HepG2 (cell line): ENCODE results near the gene F7. TPM values are rescaled to one million over a fixed set of nuclear protein-coding genes. Genes with fewer than 3 reads are reported as not detected.

Experiments used
- AGO2 ChIP-seq: fragments of 200-400 bp; formaldehyde crosslinking; optimal IDR thresholded peaks from 2 replicates; pipeline ENCODE3; 2017; ENCODE audit warnings: mild to moderate bottlenecking, low read depth, low read length, moderate library complexity
- ARID2 ChIP-seq: sonication (generic); formaldehyde crosslinking; IDR thresholded peaks from 2 replicates; pipeline ENCODE4 v1.8.1; 2022; ENCODE audit warnings: mild to moderate bottlenecking, missing genetic modification reagents, borderline replicate concordance
- ATRX ChIP-seq: sonication (generic); formaldehyde crosslinking; IDR thresholded peaks from 2 replicates; pipeline ENCODE4 v1.4.0; 2020; ENCODE audit warnings: missing genetic modification reagents, borderline replicate concordance
- CHCHD3 ChIP-seq: sonication (generic); formaldehyde crosslinking; IDR thresholded peaks from 2 replicates; pipeline ENCODE4 v1.8.0; 2022; ENCODE audit warnings: mild to moderate bottlenecking, missing genetic modification reagents, moderate library complexity
- CHD2 ChIP-seq: IDR thresholded peaks from 2 replicates; pipeline ENCODE4 v1.6.1; 2011; ENCODE audit warnings: low read depth, low read length, improper control_type of control experiment
- DNMT3B ChIP-seq: conservative IDR thresholded peaks from 2 replicates; pipeline ENCODE4 v1.6.1; 2016; ENCODE audit warnings: missing biosample characterization, control low read depth
- ELF1 ChIP-seq: sonication (generic); formaldehyde crosslinking; IDR thresholded peaks from 2 replicates; pipeline ENCODE4 v1.4.0; 2020; ENCODE audit warnings: missing genetic modification reagents
- HES4 ChIP-seq: sonication (generic); formaldehyde crosslinking; IDR thresholded peaks from 2 replicates; pipeline ENCODE4 v1.9.0; 2021; ENCODE audit warnings: mild to moderate bottlenecking, missing genetic modification reagents, borderline replicate concordance
- HNRNPLL ChIP-seq: fragments of 200-400 bp; formaldehyde crosslinking; IDR thresholded peaks from 2 replicates; pipeline ENCODE4 v1.6.1; 2017; ENCODE audit warnings: mild to moderate bottlenecking, low read depth, low read length; ENCODE audit not compliant: poor library complexity, severe bottlenecking
- KDM6A ChIP-seq: IDR thresholded peaks from 2 replicates; pipeline ENCODE4 v1.6.1; 2016; ENCODE audit warnings: low read depth
- RBAK ChIP-seq: sonication (generic); formaldehyde crosslinking; IDR thresholded peaks from 2 replicates; pipeline ENCODE4 v1.5.1; 2020; ENCODE audit warnings: mild to moderate bottlenecking, missing genetic modification reagents
- SETDB1 ChIP-seq: sonication (generic); formaldehyde crosslinking; IDR thresholded peaks from 2 replicates; pipeline ENCODE4 v1.5.1; 2020; ENCODE audit warnings: missing genetic modification reagents, mild to moderate bottlenecking, borderline replicate concordance
- SP5 ChIP-seq: IDR thresholded peaks from 2 replicates; pipeline ENCODE4 v1.6.1; 2016; ENCODE audit warnings: low read depth, borderline replicate concordance
- TARDBP ChIP-seq: sonication (generic); formaldehyde crosslinking; IDR thresholded peaks from 2 replicates; pipeline ENCODE4 v1.8.0; 2022; ENCODE audit warnings: mild to moderate bottlenecking, missing genetic modification reagents
- UBTF ChIP-seq: sonication (generic); formaldehyde crosslinking; IDR thresholded peaks from 2 replicates; pipeline ENCODE4 v1.4.0; 2020; ENCODE audit warnings: mild to moderate bottlenecking, missing genetic modification reagents
- WIZ ChIP-seq: sonication (generic); formaldehyde crosslinking; IDR thresholded peaks from 2 replicates; pipeline ENCODE4 v1.5.1; 2020; ENCODE audit warnings: mild to moderate bottlenecking, missing genetic modification reagents
- ZNF33A ChIP-seq: sonication (generic); formaldehyde crosslinking; IDR thresholded peaks from 2 replicates; pipeline ENCODE4 v1.5.1; 2020; ENCODE audit warnings: missing genetic modification reagents, mild to moderate bottlenecking, moderate library complexity, borderline replicate concordance
- ZNF576 ChIP-seq: sonication (generic); formaldehyde crosslinking; IDR thresholded peaks from 2 replicates; pipeline ENCODE4 v1.4.0; 2020; ENCODE audit warnings: mild to moderate bottlenecking, missing genetic modification reagents
- ZNF607 ChIP-seq: sonication (generic); formaldehyde crosslinking; IDR thresholded peaks from 2 replicates; pipeline ENCODE4 v1.5.1; 2020; ENCODE audit warnings: missing genetic modification reagents, mild to moderate bottlenecking, borderline replicate concordance
- ZNF766 ChIP-seq: sonication (generic); formaldehyde crosslinking; IDR thresholded peaks from 2 replicates; pipeline ENCODE4 v1.5.0; 2020; ENCODE audit warnings: missing genetic modification reagents, borderline replicate concordance
- ZNF768 ChIP-seq: sonication (generic); formaldehyde crosslinking; IDR thresholded peaks from 2 replicates; pipeline ENCODE4 v1.4.0; 2020; ENCODE audit warnings: missing genetic modification reagents
- ZSCAN31 ChIP-seq: sonication (generic); formaldehyde crosslinking; IDR thresholded peaks from 2 replicates; pipeline ENCODE4 v1.5.0; 2020; ENCODE audit warnings: low read depth, mild to moderate bottlenecking, missing genetic modification reagents
- polyA plus RNA-seq, 8 experiments: library from polyadenylated mRNA; depleted of rRNA in 3 of 8; stranded (reverse) in 7 of 8; unstranded in 1 of 8; fragments of >200 nt; fragmentation: Illumina TruSeq in 4 of 8; extraction: Trizol in 4 of 8; gene quantifications; 2 replicates each; pipeline versions ENCODE4 v1.2.1 to v1.2.3, GENCODE V29; 2011 to 2016; ENCODE audit warnings: low read depth in 4 of 8, missing spikeins in 1 of 8, mixed read lengths in 1 of 8; ENCODE audit not compliant: insufficient read depth in 1 of 8
- total RNA-seq, 5 experiments: library from RNA; depleted of rRNA; stranded (reverse); fragments of >200 nt; fragmentation: Illumina TruSeq; extraction: Trizol; gene quantifications; 2 replicates each; pipeline ENCODE4 v1.2.3, GENCODE V29; 2016; ENCODE audit warnings: low read depth in 1 of 5
- TF ChIP-seq, protein P1 (sequence below), 2 experiments: sonication (generic) in 1 of 2; formaldehyde crosslinking in 1 of 2; IDR thresholded peaks; 2 replicates each; pipeline versions ENCODE4 v1.5.1 to v1.6.1; 2011 to 2020; ENCODE audit warnings: borderline replicate concordance in 1 of 2, low read depth in 1 of 2, low read length in 1 of 2, mild to moderate bottlenecking in 1 of 2, missing genetic modification reagents in 1 of 2, moderate library complexity in 1 of 2

F7 gene
- total and polyA plus RNA-seq, 2 of the 13 experiments (the other 11 are each of a cell fraction or from before 2014, with no cell fraction given), result 12.6 to 26.5 TPM

DNA sequence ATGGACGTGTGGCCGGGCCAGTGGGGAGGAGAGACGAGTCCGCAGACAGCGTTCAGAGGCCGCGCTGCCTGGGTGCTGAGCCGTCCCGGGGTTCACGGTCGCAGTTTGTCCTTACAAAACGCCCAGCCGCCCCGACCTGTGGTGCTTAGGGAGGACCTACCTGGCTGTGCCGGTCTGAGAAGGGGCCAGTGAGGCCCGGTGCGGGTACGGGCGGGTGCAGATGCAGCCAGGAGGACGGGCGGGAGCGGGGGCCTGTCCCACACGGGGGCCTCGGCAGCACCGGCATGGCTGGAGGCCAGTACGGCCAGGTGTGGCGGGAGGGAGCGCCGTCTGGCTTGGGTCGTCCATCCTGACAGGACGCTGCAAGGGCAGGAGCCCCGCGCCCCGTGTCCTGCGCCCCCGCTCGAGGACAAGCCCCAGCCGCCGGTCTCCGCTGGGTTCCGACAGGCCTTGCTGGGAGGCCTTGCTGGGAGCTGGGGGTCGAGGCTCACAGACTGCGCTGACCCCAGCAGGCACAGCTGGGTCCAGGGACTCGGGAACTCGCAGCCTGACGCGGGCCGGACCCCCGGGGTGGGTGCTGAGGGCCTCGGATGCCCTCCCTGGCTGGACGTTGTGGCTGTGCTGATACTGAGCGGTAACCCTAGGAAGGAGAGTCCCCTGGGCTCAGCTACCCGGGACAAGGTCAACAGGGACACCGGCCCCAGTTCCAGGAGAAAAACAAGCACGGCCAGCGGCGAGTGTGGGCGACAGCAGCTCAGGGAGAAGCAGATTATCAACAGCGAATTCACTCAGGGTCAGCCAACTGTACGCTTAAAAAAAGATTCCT lies 47.6 kb downstream of the F7 start (continued):
- TF ChIP-seq, protein P1, sequence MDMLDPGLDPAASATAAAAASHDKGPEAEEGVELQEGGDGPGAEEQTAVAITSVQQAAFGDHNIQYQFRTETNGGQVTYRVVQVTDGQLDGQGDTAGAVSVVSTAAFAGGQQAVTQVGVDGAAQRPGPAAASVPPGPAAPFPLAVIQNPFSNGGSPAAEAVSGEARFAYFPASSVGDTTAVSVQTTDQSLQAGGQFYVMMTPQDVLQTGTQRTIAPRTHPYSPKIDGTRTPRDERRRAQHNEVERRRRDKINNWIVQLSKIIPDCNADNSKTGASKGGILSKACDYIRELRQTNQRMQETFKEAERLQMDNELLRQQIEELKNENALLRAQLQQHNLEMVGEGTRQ (IDR thresholded peaks at IDR 0.05; ENCODE audit: low read depth, low read length), result no peak
- TF ChIP-seq, protein P1 (CRISPR knock-in tag; IDR thresholded peaks at IDR 0.05; ENCODE audit: borderline replicate concordance), result no peak
- TF ChIP-seq DNMT3B (0 out of 2 replicates have a peak, but pooled peaks have one; percentile 1), HES4 (CRISPR knock-in tag) (peak; percentile 75; the same call in 1 of the 2 replicates), ZNF768 (CRISPR knock-in tag) (peak; percentile 50; the same call in 1 of the 2 replicates), ZNF766 (CRISPR knock-in tag) (0 out of 2 replicates have a peak, but pooled peaks have one; percentile 21), ATRX (CRISPR knock-in tag) (no peak), SETDB1 (CRISPR knock-in tag) (no peak), KDM6A (CRISPR knock-in tag) (no peak), ZNF33A (CRISPR knock-in tag) (0 out of 2 replicates have a peak, but pooled peaks have one; percentile 44), AGO2 (peak; percentile 97), ZNF576 (CRISPR knock-in tag) (0 out of 2 replicates have a peak, but pooled peaks have one; percentile 36), WIZ (CRISPR knock-in tag) (peak; percentile 60; the same call in 1 of the 2 replicates), ZSCAN31 (CRISPR knock-in tag) (no peak), ELF1 (CRISPR knock-in tag) (no peak), HNRNPLL (peak; percentile 46), TARDBP (CRISPR knock-in tag) (peak; percentile 48; the same call in 1 of the 2 replicates), RBAK (CRISPR knock-in tag) (no peak), CHCHD3 (CRISPR knock-in tag) (0 out of 2 replicates have a peak, but pooled peaks have one; percentile 75), ZNF607 (CRISPR knock-in tag) (peak; percentile 54), UBTF (peak; percentile 93), ARID2 (CRISPR knock-in tag) (peak; percentile 55; the same call in 1 of the 2 replicates), CHD2 (no peak), SP5 (0 out of 2 replicates have a peak, but pooled peaks have one; percentile 4)
